CD8-positive, alpha-beta memory T cell (primary cell): ENCODE results near the gene MOAP1. TPM values are rescaled to one million over a fixed set of nuclear protein-coding genes. Genes with fewer than 3 reads are reported as not detected.
"Not testable (repeated sequence)": the region's sequence is repeated elsewhere in the genome, so short reads cannot be mapped to it uniquely, and the experiment has no call there.

Experiments used
- CTCF ChIA-PET: fragments of 350-600 bp; sonication (Branson Sonifier 250); formaldehyde crosslinking; loops from one replicate; lab custom pipeline; 2021; ENCODE audit warnings: antibody characterized with exemption; lab: Charles Lee
- POLR2A ChIA-PET: fragments of 350-600 bp; sonication (Branson Sonifier 250); formaldehyde crosslinking; loops from one replicate; lab custom pipeline; 2021; ENCODE audit warnings: antibody characterized with exemption; lab: Charles Lee
- DNase-seq, 5 donors: peaks; one replicate each; pipeline versions ENCODE4 v3.0.0 to v3.0.0-alpha.2; 2020 to 2022; ENCODE audit warnings: mixed read lengths in 1 of 5
- H3K27ac ChIP-seq: one replicate; pipeline ENCODE4 v1.7.0; 2013; ENCODE audit warnings: low read depth, mild to moderate bottlenecking, low read length, moderate library complexity
- H3K27me3 ChIP-seq: 2 replicates; pipeline ENCODE4 v1.7.0; 2013; ENCODE audit warnings: low read length, mild to moderate bottlenecking; ENCODE audit not compliant: insufficient read depth, poor library complexity, severe bottlenecking
- H3K36me3 ChIP-seq: 2 replicates; pipeline ENCODE4 v1.7.0; 2013; ENCODE audit warnings: mild to moderate bottlenecking, low read length, moderate library complexity; ENCODE audit not compliant: insufficient read depth
- H3K4me1 ChIP-seq: 2 replicates; pipeline ENCODE4 v1.7.0; 2013; ENCODE audit warnings: mild to moderate bottlenecking, low read length, moderate library complexity; ENCODE audit not compliant: insufficient read depth
- H3K4me3 ChIP-seq: 2 replicates; pipeline ENCODE4 v1.7.0; 2013; ENCODE audit warnings: mild to moderate bottlenecking, low read length
- H3K9me3 ChIP-seq: 2 replicates; pipeline ENCODE4 v1.7.0; 2013; ENCODE audit warnings: mild to moderate bottlenecking, low read length
- H3K27ac Mint-ChIP-seq, 8 donors: one replicate each; pipeline ENCODE4 v1.8.0; 2020 to 2021; ENCODE audit warnings: mixed read lengths in 8 of 8, mild to moderate bottlenecking in 6 of 8, inconsistent platforms in 3 of 8, moderate library complexity in 3 of 8
- H3K27me3 Mint-ChIP-seq, 2 donors: one replicate each; pipeline ENCODE4 v1.8.0; 2020 to 2021; ENCODE audit warnings: mixed read lengths in 2 of 2, mild to moderate bottlenecking in 1 of 2, moderate library complexity in 1 of 2
- H3K36me3 Mint-ChIP-seq, 3 donors: one replicate each; pipeline ENCODE4 v1.8.0; 2020 to 2021; ENCODE audit warnings: mixed read lengths in 3 of 3, inconsistent platforms in 1 of 3, mild to moderate bottlenecking in 1 of 3
- H3K4me1 Mint-ChIP-seq, 3 donors: one replicate each; pipeline ENCODE4 v1.8.0; 2020 to 2021; ENCODE audit warnings: mixed read lengths in 3 of 3, inconsistent platforms in 1 of 3, mild to moderate bottlenecking in 1 of 3
- H3K4me3 Mint-ChIP-seq, 7 donors: one replicate each; pipeline ENCODE4 v1.8.0; 2020 to 2021; ENCODE audit warnings: mixed read lengths in 7 of 7, mild to moderate bottlenecking in 6 of 7, moderate library complexity in 4 of 7, inconsistent platforms in 2 of 7
- H3K9me3 Mint-ChIP-seq, 5 donors: one replicate each; pipeline ENCODE4 v1.8.0; 2020 to 2022; ENCODE audit warnings: mixed read lengths in 5 of 5, mild to moderate bottlenecking in 3 of 5, moderate library complexity in 2 of 5, inconsistent platforms in 1 of 5
- polyA plus RNA-seq: library from polyadenylated mRNA; unstranded; fragments of 300-500 nt; fragmentation: Illumina TruSeq; gene quantifications from one replicate; pipeline ENCODE4 v1.2.3, GENCODE V29; 2021
- total RNA-seq, 2 experiments: library from RNA; stranded (reverse); gene quantifications; one replicate each; pipeline ENCODE4 v1.2.3, GENCODE V29; 2021

The MOAP1 gene
- total and polyA plus RNA-seq, 3 experiments from 2014 or later: 16.7 to 67.4 (median 17.4) TPM

DNA sequence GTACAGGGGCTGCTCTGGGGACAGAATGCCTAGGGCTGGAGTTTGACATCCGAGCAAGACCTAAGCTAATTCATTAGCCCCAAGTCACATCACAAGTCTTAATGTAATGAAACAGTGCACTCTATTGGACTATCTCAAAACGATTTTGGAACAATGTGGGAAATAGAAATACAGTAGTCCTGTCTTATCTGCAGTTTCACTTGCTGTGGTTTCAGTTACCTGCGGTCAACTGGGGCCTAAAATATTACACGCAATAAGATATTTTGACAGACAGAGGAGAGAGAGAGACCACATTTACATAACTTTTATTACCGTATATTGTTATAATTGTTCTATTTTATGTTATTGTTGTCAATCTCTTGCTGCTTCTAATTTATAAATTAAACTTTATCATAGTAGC, 21.1 kb downstream of the MOAP1 start:
- no peaks in the 10 kb centered on the region for H3K4me1 ChIP-seq
- H3K4me3 Mint-ChIP-seq: no peak overlapping the region
- DNase-seq: no peak
- no peaks in the 10 kb centered on the region for H3K27me3 Mint-ChIP-seq
- H3K4me1 Mint-ChIP-seq: no peaks in the 10 kb centered on the region
- no peaks in the 10 kb centered on the region for H3K36me3 ChIP-seq
- no peak overlapping the region for H3K4me3 ChIP-seq
- H3K27ac ChIP-seq: no peak overlapping the region
- no peaks in the 10 kb centered on the region for H3K9me3 Mint-ChIP-seq
- no peaks in the 10 kb centered on the region for H3K9me3 ChIP-seq
- no peaks in the 10 kb centered on the region for H3K27me3 ChIP-seq
- H3K36me3 Mint-ChIP-seq: no peaks in the 10 kb centered on the region
- ChIA-PET POLR2A (no interaction called here), CTCF (interaction anchor here (0.8 kb wide), 1 partner anchor 37 kb away, joined by 4 read pairs; no protein-coding TSS in a partner anchor)
- no peak overlapping the region for H3K27ac Mint-ChIP-seq

DNA sequence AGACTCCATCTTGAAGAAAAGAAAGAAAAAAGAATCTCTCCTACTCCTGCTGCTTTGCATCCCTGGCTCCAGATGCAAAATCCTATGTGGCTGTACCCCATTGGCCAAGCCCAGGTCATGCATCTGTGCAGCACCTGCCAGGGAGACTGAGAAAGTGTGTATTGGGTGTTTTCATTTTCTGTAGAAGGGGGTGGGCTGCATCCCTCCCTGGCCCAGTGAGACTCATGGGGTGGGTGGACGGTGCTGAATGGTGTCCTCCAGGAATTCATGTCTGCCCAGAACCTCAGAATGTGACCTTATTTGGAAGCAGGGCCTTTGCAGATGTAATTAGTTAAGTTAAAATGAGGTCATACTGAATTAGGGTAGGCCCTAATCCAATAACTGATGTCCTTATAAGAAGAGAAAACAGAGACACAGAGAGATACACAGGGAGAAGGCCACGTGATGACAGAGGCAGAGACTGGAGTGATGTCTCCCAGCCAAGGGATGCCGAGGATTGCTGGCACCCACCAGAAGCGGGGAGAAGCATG, 23.2 kb downstream of the MOAP1 start:
- no peak for DNase-seq
- Mint-ChIP-seq H3K36me3 (no peaks in the 10 kb centered on the region), H3K27ac (no peak overlapping the region), H3K27me3 (no peaks in the 10 kb centered on the region), H3K4me1 (no peaks in the 10 kb centered on the region), H3K4me3 (peak overlapping the region in 1 of 7 donors; percentile 1), H3K9me3 (no peaks in the 10 kb centered on the region)
- CTCF ChIA-PET: no interaction called here
- Histone ChIP-seq H3K4me3 (no peak overlapping the region), H3K4me1 (no peaks in the 10 kb centered on the region), H3K27me3 (no peaks in the 10 kb centered on the region), H3K9me3 (no peaks in the 10 kb centered on the region), H3K27ac (no peak overlapping the region), H3K36me3 (no peaks in the 10 kb centered on the region)
- POLR2A ChIA-PET: no interaction called here

DNA sequence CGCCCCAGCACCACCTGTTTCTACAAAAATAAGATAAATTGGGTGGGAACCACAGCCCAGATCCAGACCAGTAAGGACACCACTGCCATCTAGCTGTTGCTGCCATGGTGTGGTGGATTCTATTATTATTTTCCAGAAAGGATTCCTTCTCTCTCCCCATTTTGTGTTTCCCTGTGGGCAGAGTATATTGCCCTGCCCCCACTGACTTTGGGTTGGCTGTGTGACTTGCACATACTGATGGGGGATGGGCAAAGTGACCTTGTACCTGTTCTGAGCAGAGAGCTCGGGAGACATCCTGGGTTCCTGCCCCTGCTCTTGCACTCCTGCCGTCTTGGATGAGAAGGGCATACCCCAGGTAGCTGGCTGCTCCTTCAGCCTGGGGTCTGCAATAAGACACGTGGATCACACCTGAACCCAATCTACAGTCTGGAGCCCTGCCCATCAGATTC, 24.3 kb downstream of the MOAP1 start:
- no peak overlapping the region for H3K4me3 Mint-ChIP-seq

DNA sequence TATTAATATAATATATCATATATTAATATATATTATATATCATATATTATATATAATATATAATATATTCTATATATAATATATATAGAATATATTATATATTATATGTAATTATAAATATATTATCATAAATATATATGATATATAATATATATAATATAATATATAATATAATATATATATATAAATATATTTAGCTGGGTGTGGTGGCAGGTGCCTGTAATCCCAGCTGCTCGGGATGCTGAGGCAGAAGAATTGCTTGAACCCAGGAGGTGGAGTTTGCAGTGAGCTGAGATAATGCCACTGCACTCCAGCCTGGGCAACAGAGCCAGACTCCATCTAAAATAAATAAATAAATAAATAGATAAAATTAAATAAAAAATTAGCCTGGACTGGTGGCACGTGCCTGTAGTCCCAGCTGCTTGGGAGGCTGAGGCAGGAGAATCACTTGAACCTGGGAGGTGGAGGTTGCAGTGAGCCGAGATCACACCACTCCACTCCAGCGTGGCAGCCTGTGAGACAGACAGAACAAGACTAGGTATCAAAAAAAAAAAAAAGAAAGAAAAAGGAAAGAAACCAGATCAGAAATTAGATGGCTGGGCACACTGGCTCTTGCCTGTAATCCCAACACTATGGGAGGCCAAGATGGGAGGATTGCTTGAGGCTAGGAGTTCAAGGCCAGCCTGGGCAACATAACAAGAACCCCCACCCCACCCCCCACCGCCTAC, 24.9 kb downstream of the MOAP1 start:
- H3K4me1 ChIP-seq, H3K27ac Mint-ChIP-seq, H3K4me1 Mint-ChIP-seq, POLR2A ChIA-PET, H3K4me3 Mint-ChIP-seq, H3K9me3 Mint-ChIP-seq, DNase-seq, CTCF ChIA-PET, H3K36me3 ChIP-seq, H3K27me3 Mint-ChIP-seq, H3K9me3 ChIP-seq, H3K27ac ChIP-seq, H3K36me3 Mint-ChIP-seq, H3K4me3 ChIP-seq, H3K27me3 ChIP-seq: not testable (repeated sequence)

More for the DNA sequence above, 24.3 kb downstream of the MOAP1 start:
- Mint-ChIP-seq H3K27ac (no peak overlapping the region), H3K27me3 (no peaks in the 10 kb centered on the region), H3K4me1 (no peaks in the 10 kb centered on the region), H3K36me3 (no peaks in the 10 kb centered on the region), H3K9me3 (no peaks in the 10 kb centered on the region)
- no peak overlapping the region for H3K27ac ChIP-seq
- POLR2A ChIA-PET: no interaction called here
- CTCF ChIA-PET: interaction anchor here (0.8 kb wide), 1 partner anchor 8 kb away, joined by 3 read pairs; no protein-coding TSS in a partner anchor
- no peak for DNase-seq
- no peaks in the 10 kb centered on the region for H3K9me3 ChIP-seq
- H3K4me1 ChIP-seq: no peaks in the 10 kb centered on the region
- H3K36me3 ChIP-seq: no peaks in the 10 kb centered on the region
- no peaks in the 10 kb centered on the region for H3K27me3 ChIP-seq
- no peak overlapping the region for H3K4me3 ChIP-seq

DNA sequence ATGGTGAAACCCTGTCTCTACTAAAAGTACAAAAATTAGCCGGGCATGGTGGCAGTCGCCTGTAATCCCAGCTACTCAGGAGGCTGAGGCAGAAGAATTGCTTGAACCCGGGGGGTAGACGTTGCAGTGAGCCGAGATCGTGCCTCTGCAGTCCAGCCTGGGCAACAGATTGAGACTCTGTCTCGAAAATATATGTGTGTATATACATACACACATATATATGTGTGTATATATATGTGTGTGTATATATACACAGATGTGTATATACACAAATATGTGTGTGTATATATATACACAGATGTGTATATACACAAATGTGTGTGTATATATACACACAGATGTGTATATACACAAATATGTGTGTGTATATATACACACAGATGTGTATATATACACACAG, 26.3 kb downstream of the MOAP1 start:
- H3K9me3 ChIP-seq, POLR2A ChIA-PET, H3K9me3 Mint-ChIP-seq, H3K27ac ChIP-seq, H3K36me3 ChIP-seq, H3K4me1 ChIP-seq, H3K27me3 Mint-ChIP-seq, H3K4me1 Mint-ChIP-seq, DNase-seq, H3K36me3 Mint-ChIP-seq, H3K27me3 ChIP-seq, H3K27ac Mint-ChIP-seq, H3K4me3 ChIP-seq, H3K4me3 Mint-ChIP-seq, CTCF ChIA-PET: not testable (repeated sequence)

DNA sequence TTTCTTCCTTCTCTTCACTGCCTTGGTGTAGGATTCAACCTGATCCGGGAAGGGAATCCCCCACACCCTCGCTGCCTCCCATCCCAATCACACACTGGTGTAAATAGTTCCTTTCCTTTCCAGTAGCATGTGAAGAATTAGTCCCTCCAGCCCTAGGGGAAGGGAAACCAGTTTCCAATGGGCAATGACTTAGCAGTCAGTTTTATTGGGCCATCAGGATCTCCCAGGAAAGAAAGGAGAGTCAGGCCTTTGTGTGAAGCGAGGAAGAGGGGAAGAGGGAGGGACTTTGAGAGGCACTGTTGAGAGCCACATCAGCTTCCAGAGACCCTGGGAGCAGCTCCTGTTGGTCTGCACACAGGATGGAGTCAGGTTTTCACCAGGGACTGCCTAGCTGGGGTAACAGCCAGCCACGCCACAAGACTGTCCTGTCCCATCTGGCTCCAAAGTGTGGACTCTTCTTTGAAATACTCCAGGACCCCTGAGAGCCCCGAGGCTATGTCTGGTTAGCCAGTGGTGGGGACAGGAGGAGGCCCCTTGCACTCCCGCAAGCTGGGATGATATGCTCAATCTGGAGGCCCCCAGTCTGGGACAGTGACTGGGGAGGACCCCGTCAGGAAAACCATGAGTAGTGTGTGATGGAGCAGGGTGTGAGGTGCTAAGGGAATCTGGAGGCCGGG, 27.9 kb downstream of the MOAP1 start:
- H3K36me3 ChIP-seq: no peaks in the 10 kb centered on the region
- H3K27me3 ChIP-seq: no peaks in the 10 kb centered on the region
- H3K36me3 Mint-ChIP-seq: no peaks in the 10 kb centered on the region
- H3K27ac Mint-ChIP-seq: no peak overlapping the region
- ChIA-PET POLR2A (no interaction called here), CTCF (interaction anchor here (1.1 kb wide), 1 partner anchor 21 kb away, joined by 3 read pairs; no protein-coding TSS in a partner anchor)
- H3K4me1 ChIP-seq: no peaks in the 10 kb centered on the region
- H3K4me1 Mint-ChIP-seq: no peaks in the 10 kb centered on the region
- H3K4me3 Mint-ChIP-seq: no peak overlapping the region
- H3K27ac ChIP-seq: no peak overlapping the region
- no peaks in the 10 kb centered on the region for H3K27me3 Mint-ChIP-seq
- no peaks in the 10 kb centered on the region for H3K9me3 Mint-ChIP-seq
- no peak overlapping the region for H3K4me3 ChIP-seq
- no peak for DNase-seq
- H3K9me3 ChIP-seq: no peaks in the 10 kb centered on the region

DNA sequence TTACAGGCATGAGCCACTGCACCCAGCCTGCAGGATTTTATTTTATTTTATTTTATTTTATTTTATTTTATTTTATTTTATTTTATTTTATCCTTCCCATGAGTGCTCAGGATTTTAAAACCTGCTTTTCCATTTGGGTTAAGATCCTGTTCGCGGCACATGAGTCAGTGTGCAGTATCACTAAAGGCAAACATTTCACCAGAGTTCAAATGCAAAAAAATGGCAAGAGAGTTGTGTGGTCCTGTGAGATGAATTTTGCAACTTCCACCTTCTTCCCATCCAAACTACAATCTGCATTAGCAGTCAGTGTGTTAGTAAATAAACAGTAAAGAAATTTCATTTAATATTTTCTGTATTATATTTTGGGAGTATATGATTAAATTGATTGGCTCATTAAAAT, 29.0 kb downstream of the MOAP1 start:
- no peaks in the 10 kb centered on the region for H3K9me3 ChIP-seq
- ChIA-PET CTCF (interaction anchor here (0.8 kb wide), 1 partner anchor 42 kb away, joined by 4 read pairs; no protein-coding TSS in a partner anchor), POLR2A (no interaction called here)
- Mint-ChIP-seq H3K27ac (no peak overlapping the region), H3K9me3 (no peaks in the 10 kb centered on the region), H3K4me1 (no peaks in the 10 kb centered on the region), H3K27me3 (no peaks in the 10 kb centered on the region), H3K4me3 (no peak overlapping the region), H3K36me3 (no peaks in the 10 kb centered on the region)
- H3K36me3 ChIP-seq: no peaks in the 10 kb centered on the region
- H3K4me3 ChIP-seq: no peak overlapping the region
- H3K27ac ChIP-seq: no peak overlapping the region
- no peaks in the 10 kb centered on the region for H3K4me1 ChIP-seq
- no peaks in the 10 kb centered on the region for H3K27me3 ChIP-seq
- DNase-seq: no peak

DNA sequence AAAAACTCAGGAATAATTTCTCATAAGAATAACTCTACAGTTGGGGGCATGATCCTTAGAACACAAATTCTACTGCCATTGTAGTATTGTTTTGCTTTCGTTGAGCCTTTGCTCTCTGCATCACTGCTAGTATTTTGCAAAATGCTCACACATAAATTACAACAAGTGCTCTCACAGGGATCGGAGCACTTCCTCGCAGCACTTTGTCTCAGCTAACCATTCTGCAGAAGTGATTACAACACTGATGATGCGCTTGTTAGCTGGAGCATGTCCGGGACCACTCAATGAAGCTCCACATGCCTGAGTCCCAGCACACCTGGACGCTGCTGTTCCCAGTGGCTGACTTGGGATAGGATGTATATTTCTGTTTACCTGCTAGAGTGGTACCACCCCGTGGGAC, 31.6 kb downstream of the MOAP1 start:
- no peak for DNase-seq
- Mint-ChIP-seq H3K4me1 (peaks cover 0 to 4% (median 0%) of the 10 kb centered on the region in 3 donors), H3K9me3 (no peaks in the 10 kb centered on the region), H3K27ac (no peak overlapping the region), H3K27me3 (peaks cover 1 to 3% of the 10 kb centered on the region in 2 donors), H3K4me3 (no peak overlapping the region), H3K36me3 (no peaks in the 10 kb centered on the region)
- H3K36me3 ChIP-seq: no peaks in the 10 kb centered on the region
- H3K27me3 ChIP-seq: no peaks in the 10 kb centered on the region
- no peak overlapping the region for H3K27ac ChIP-seq
- H3K4me3 ChIP-seq: no peak overlapping the region
- ChIA-PET POLR2A (no interaction called here), CTCF (interaction anchor here (1.2 kb wide), 1 partner anchor 7 kb away, joined by 3 read pairs; no protein-coding TSS in a partner anchor)
- no peaks in the 10 kb centered on the region for H3K4me1 ChIP-seq
- no peaks in the 10 kb centered on the region for H3K9me3 ChIP-seq
